Esophagus (tissue), 2 donors: ENCODE results near the gene CDX1. TPM values are rescaled to one million over a fixed set of nuclear protein-coding genes. Genes with fewer than 3 reads are reported as not detected.

Source experiments
- H3K27ac ChIP-seq, 2 donors: one replicate each; pipeline ENCODE4 v1.5.1; 2013; ENCODE audit warnings: low read depth in 2 of 2, mild to moderate bottlenecking in 2 of 2, inconsistent platforms in 1 of 2, low read length in 1 of 2, moderate library complexity in 1 of 2
- H3K27me3 ChIP-seq, 2 donors: one replicate each; pipeline ENCODE4 v1.6.1; 2013; ENCODE audit warnings: low read length in 2 of 2, control low read depth in 1 of 2, mild to moderate bottlenecking in 1 of 2; ENCODE audit not compliant: insufficient read depth in 2 of 2, control insufficient read depth in 1 of 2
- H3K36me3 ChIP-seq, 2 donors: one replicate each; pipeline ENCODE4 v1.6.1; 2013; ENCODE audit warnings: low read length in 1 of 2; ENCODE audit not compliant: control insufficient read depth in 2 of 2, insufficient read depth in 2 of 2
- H3K4me1 ChIP-seq, 2 donors: one replicate each; pipeline ENCODE4 v1.6.1; 2013; ENCODE audit warnings: low read length in 1 of 2; ENCODE audit not compliant: control insufficient read depth in 2 of 2, insufficient read depth in 2 of 2
- H3K4me3 ChIP-seq, 2 donors: one replicate each; pipeline ENCODE4 v1.5.1; 2013; ENCODE audit warnings: low read length in 2 of 2, mild to moderate bottlenecking in 2 of 2, low read depth in 1 of 2, moderate library complexity in 1 of 2
- H3K9me3 ChIP-seq, 2 donors: one replicate each; pipeline ENCODE4 v1.6.1; 2013; ENCODE audit warnings: mild to moderate bottlenecking in 2 of 2, low read depth in 1 of 2, low read length in 1 of 2, moderate library complexity in 1 of 2; ENCODE audit not compliant: control insufficient read depth in 2 of 2, insufficient read depth in 1 of 2
- WGBS, 2 donors: extraction: QIAGEN DNeasy Blood & Tissue Kit; methylation state at CpG; one replicate each; pipeline ENCODE4 v1.1.7; 2013; 5-methylcytosine and 5-hydroxymethylcytosine counted together
- polyA plus RNA-seq, 2 donors: library from polyadenylated mRNA; stranded (reverse); fragments of 200-250 nt; gene quantifications; one replicate each; pipeline ENCODE4 v1.2.3, GENCODE V29; 2013
- donor health status: healthy with polysubstance abuse.
- donor health status: Bipolar disorder and iron deficiency.

Gene CDX1
- polyA plus RNA-seq, 2 donors, result 0.08 TPM; not detected in 1

DNA sequence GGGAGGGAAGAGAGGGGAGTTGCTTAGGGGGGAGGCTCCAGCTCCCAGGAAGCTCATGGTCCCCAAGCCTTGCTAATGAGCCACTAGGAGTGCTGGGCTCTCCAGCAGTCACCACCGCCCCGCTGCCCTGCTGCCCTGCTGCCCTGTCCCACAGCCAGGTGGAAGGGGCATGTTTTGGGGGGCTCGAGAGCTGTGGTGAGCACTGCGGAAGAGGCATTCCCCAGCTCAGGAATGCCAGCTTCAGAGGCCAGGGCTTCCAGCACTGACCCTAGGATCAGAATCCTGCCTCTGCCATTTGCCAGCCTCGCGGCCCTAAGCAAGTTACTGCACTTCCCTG, 40.2 kb downstream of the CDX1 start:
- H3K9me3 ChIP-seq, result no peaks in the 10 kb centered on the region
- no peaks in the 10 kb centered on the region for H3K27me3 ChIP-seq
- H3K4me1 ChIP-seq, result peaks cover 0 to 2% of the 10 kb centered on the region in 2 donors
- no peaks in the 10 kb centered on the region for H3K36me3 ChIP-seq
- 92 to 93% methylated on average over 6 of the region's 6 CpGs for WGBS, 2 donors
- H3K27ac ChIP-seq, result no peak overlapping the region
- no peak overlapping the region for H3K4me3 ChIP-seq

DNA sequence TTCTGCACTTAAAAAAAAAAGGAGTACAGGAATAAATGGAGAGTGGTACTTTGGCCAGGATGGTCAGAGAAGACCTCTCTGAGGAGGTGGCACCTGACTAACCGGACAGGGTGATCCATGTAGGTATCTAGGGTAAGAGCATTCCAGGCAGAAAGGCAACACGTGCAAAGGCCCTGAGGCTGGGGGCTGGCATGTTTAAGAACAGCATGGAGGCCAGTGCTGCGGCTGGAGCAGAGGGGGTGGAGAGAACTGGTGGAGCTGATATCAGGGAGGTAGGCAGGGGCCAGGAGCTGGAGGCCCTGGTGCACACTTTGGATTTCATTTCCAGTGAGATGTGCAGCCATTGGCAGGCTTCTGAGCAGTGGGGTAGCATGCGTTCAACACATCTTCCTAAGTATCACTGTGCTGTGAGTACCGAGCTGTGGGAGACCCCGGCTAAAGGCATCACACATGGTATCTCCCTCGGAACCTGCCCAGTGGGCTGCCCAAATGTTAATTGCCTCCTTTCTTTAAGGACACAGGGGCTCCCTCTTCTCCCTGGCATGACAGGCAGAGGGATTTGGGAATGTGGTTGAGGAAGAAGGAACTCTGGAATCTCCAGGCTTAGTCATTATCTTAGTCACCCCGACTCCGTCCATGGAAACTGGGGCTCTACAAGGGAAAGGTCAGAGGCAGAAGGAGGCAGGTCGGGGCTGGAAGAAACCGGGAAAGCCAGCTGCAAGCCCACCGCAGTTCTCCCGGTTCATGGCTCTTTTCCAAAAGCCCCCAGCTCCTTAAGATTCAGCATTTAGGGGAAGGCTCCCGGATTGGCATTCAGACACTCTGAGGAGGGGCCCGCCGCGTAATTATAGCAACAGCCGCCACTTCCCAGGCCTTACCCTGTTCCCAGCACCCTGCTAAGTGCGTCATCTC, 41.9 kb downstream of the CDX1 start:
- H3K4me1 ChIP-seq, result peaks cover 0 to 2% of the 10 kb centered on the region in 2 donors
- 61 to 65% methylated on average over 19 of the region's 19 CpGs for WGBS, 2 donors
- no peaks in the 10 kb centered on the region for H3K9me3 ChIP-seq
- no peaks in the 10 kb centered on the region for H3K36me3 ChIP-seq
- H3K4me3 ChIP-seq, result no peak overlapping the region
- no peak overlapping the region for H3K27ac ChIP-seq
- H3K27me3 ChIP-seq, result no peaks in the 10 kb centered on the region

DNA sequence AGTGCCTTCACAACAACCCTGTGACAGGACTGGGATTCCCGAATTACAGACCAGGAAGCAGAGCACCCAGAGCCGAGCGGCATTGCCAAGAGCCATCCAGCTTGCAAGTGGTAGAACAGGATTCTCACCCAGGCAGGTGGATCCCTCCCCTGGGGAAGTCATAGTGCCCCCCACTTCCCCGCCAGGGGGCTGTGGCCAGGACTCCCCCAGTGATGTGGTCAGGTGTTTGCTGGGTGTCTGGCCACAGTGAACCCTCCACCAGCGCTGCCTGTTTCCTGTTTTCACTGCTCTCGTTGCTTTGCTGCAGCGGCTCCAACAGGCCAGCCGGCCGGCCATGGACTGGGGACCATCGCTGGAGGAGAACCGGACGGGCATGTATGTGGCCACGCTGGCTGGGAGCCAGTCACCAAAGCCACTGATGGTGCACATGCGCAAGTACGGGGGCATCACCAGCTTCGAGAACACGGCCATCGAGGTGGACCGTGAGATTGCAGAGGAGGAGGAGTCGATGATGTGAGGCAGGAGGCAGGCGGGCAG, 42.6 kb downstream of the CDX1 start:
- no peaks in the 10 kb centered on the region for H3K27me3 ChIP-seq
- H3K9me3 ChIP-seq, result no peaks in the 10 kb centered on the region
- WGBS, 2 donors, result 66 to 69% methylated on average over 21 of the region's 21 CpGs
- no peaks in the 10 kb centered on the region for H3K36me3 ChIP-seq
- no peak overlapping the region for H3K4me3 ChIP-seq
- H3K27ac ChIP-seq, result no peak overlapping the region
- H3K4me1 ChIP-seq, result peaks cover 0 to 2% of the 10 kb centered on the region in 2 donors

DNA sequence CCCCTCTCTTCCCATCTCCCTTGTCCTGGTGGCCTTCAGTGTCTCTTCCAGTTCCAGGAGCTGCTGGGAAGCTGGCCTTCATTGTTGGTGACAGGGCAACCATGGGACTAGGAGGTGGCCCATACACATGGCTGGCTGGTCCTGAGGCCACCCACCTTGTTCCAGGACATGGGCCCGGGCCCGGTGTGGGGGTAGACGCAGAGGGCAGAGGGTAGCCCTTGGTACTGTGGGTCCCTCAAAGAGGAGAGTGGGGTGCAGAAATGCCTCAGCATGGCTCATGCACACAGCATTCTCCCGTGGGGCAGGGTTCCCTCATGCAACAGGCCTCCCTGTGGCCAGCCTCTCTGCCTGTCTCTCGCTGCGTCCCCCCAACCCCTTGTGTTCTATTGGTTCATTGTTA, 44.1 kb downstream of the CDX1 start:
- no peak overlapping the region for H3K27ac ChIP-seq
- peaks cover 0 to 2% of the 10 kb centered on the region in 2 donors for H3K4me1 ChIP-seq
- no peak overlapping the region for H3K4me3 ChIP-seq
- no peaks in the 10 kb centered on the region for H3K36me3 ChIP-seq
- no peaks in the 10 kb centered on the region for H3K9me3 ChIP-seq
- no peaks in the 10 kb centered on the region for H3K27me3 ChIP-seq
- 84 to 86% methylated on average over 6 of the region's 6 CpGs for WGBS, 2 donors

DNA sequence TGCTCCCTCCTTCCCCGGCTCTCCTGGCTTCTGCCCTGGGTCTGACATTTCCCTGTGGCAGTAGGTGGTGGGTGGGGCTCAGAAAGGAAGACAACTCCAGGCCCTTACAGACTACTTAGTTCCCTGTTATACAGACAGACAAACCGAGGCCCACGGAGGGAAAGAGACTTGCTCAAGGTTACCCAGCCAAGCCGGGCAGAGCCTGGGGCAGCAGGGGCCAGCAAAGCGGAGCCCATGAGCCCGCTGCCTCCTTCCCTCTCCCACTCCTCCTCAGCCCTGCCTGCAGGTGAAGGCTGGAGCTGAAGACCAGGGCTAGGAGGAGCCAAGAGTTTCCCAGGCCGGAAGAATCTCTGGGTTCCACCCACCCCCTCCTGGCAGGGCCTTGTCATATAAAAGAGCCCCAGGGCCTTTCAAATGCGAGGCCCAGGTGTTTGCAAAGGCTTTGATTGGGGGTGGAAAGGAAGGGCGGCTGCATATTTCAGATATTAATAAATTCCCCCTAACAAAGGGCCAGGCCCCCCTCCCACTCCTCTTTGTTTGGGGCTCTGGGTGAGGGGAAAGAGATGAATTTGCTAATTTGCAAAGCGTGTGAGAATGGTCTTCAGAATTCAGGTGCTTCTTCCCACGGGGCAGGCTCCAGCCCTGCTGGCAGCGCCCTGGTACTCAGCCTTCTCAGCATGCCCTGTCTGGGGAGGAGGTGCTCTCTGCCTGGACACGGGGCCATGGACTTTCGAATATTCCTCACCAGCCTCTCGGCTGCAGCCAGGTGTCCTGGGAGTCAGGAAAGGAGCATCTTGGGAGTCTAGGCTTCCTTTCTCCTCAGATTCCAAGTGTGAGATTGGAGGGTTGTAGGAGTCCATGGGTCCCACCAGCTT, 44.8 kb downstream of the CDX1 start:
- 80 to 83% methylated on average over 15 of the region's 15 CpGs for WGBS, 2 donors
- Histone ChIP-seq H3K27me3 (no peaks in the 10 kb centered on the region), H3K9me3 (no peaks in the 10 kb centered on the region), H3K4me1 (peaks cover 0 to 2% of the 10 kb centered on the region in 2 donors), H3K27ac (no peak overlapping the region), H3K36me3 (no peaks in the 10 kb centered on the region), H3K4me3 (no peak overlapping the region)

DNA sequence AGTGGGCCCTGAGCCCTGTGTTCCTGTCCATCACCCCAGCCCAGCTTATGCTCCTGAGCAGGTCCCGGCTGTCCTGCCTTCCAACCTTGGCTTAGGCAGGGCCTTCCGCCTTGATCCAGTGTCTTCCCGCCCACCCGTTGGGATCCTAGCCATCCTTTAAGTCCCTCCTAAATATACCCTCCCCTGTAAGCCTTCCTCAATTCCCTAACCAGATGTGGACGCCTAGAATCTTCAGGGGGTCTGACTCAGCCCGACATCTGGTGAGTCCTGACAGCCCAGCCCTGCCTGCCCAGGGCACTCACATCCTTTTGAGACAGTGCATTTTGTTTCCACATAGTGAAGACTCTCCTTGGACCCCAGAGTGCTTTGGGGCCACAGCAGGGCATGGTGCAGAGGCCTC, 47.0 kb downstream of the CDX1 start:
- H3K27me3 ChIP-seq, result no peaks in the 10 kb centered on the region
- no peaks in the 10 kb centered on the region for H3K36me3 ChIP-seq
- H3K4me3 ChIP-seq, result no peak overlapping the region
- H3K27ac ChIP-seq, result no peak overlapping the region
- no peaks in the 10 kb centered on the region for H3K9me3 ChIP-seq
- 77 to 81% methylated on average over 6 of the region's 6 CpGs for WGBS, 2 donors
- peaks cover 0 to 2% of the 10 kb centered on the region in 2 donors for H3K4me1 ChIP-seq

DNA sequence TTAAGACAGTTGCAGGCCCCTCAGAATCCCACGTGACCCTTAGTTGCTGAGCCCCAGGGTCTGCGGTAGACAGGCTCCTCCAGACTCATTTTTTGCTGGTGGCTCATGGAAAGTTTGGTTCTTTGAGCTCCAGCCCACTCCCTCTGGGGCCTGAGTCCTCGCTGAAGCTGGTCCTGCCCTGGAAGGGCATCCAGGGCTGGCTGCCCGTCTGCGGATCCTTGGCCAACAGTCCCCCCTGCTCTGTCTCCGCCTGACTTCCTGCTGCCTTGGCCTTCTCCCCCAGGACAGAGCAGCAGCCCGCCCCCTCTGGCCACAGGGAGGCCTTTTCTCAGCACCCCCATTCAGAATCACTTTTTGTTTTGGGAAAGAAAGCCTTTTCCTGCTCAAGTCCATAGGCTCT, 47.7 kb downstream of the CDX1 start:
- no peaks in the 10 kb centered on the region for H3K36me3 ChIP-seq
- H3K27me3 ChIP-seq, result no peaks in the 10 kb centered on the region
- H3K27ac ChIP-seq, result no peak overlapping the region
- WGBS, 2 donors, result 69 to 70% methylated on average over 7 of the region's 7 CpGs
- H3K9me3 ChIP-seq, result no peaks in the 10 kb centered on the region
- H3K4me3 ChIP-seq, result no peak overlapping the region
- peaks cover 0 to under 1% of the 10 kb centered on the region in 2 donors for H3K4me1 ChIP-seq

DNA sequence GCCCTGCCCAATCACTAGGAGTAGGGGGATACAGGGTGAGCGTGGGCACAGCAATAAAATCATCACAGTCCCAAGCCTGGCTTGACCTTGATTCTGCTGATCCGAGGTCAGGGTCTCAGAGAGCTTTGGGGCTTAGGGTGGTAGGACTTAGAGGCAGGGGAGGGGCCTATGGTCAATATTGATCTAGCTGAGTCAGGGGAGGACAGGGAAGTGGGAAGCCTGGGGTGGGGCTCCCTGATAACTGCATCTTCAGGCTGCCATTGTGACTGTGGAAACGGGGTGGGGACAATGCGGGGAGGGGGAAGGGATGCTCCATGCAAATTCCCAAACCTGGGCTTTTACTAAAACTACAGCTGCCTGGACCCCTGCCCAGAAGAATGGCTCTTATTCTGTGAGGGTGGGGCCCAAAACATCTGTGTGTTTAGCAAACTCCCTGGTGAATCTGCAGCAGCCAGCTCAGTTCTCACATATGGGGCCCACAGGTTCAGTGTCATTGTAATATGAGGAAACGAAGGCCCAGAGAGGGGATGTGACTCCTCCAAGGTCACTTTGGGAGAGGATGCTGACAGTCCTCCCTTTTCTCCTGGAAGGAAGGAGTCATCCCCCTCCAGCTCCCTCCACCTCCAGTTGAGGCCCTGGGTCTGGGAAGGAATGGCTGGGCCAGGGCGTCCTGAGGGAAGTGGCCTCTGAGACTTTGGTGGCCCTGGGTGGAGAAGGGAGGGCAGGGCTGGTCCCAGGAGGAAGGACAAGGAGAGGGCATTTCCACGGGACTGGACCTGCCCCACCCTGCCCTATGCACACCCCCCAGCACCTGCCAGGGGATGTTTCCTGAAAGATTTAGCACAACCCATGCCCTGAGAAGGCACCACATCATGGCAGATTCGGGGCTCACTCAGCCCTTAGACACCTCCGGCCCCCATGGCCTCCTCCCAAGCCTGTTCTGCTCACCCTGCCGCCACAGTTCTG, 49.7 kb downstream of the CDX1 start:
- Histone ChIP-seq H3K27ac (no peak overlapping the region), H3K27me3 (no peaks in the 10 kb centered on the region), H3K9me3 (no peaks in the 10 kb centered on the region), H3K4me1 (no peaks in the 10 kb centered on the region), H3K4me3 (no peak overlapping the region), H3K36me3 (no peaks in the 10 kb centered on the region)
- WGBS, 2 donors, result 64 to 71% methylated on average over 10 of the region's 10 CpGs

DNA sequence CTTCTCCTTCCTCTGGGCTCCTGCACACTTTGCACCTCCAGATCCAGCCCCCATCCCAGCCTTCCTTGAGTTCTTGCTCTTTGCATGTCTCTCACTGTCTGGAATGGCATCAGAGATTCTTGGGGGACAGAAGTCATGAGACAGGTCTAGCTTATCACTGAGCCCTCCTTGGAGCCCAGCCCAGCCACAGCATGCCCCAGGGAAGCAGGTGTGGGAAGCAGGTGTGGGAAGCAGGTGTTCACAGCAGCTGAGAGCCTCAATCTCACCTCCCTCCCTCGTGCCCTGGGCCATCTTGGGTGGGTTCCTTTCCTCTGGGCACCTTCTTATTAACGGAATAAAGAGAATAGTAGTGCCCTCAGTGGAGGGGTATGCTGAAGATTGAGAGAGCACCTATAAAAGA, 50.5 kb downstream of the CDX1 start:
- 48 to 53% methylated on average over 2 of the region's 2 CpGs for WGBS, 2 donors
- H3K36me3 ChIP-seq, result no peaks in the 10 kb centered on the region
- no peak overlapping the region for H3K27ac ChIP-seq
- no peaks in the 10 kb centered on the region for H3K9me3 ChIP-seq
- H3K4me3 ChIP-seq, result no peak overlapping the region
- H3K4me1 ChIP-seq, result no peaks in the 10 kb centered on the region
- H3K27me3 ChIP-seq, result no peaks in the 10 kb centered on the region
